Kidney (tissue), 14 donors: ENCODE measurements around the gene ADGRV1. TPM values are rescaled to one million over a fixed set of nuclear protein-coding genes. Genes with fewer than 3 reads are reported as not detected.

ENCODE experiments used
- DNase-seq, 5 donors: peaks; one replicate each; pipeline ENCODE4 v3.0.0-alpha.2; 2013 to 2020
- FAIRE-seq: peaks from 2 replicates; lab custom pipeline; 2012; peaks lifted over from hg19 to GRCh38; lab: Jason Lieb, UNC
- H3K27ac ChIP-seq, 2 donors: one replicate each; pipeline ENCODE4 v1.7.0; 2013; ENCODE audit warnings: low read depth in 2 of 2, low read length in 2 of 2, inconsistent platforms in 1 of 2
- H3K27me3 ChIP-seq: one replicate; pipeline ENCODE4 v1.7.1; 2013; ENCODE audit warnings: low read length, inconsistent platforms; ENCODE audit not compliant: control insufficient read depth, insufficient read depth
- H3K36me3 ChIP-seq, 3 donors: one replicate each; pipeline versions ENCODE4 v1.7.0 to v1.7.1; 2013; ENCODE audit warnings: low read length in 3 of 3, control low read depth in 1 of 3, inconsistent platforms in 1 of 3; ENCODE audit not compliant: insufficient read depth in 3 of 3, control insufficient read depth in 2 of 3
- H3K4me1 ChIP-seq, 3 donors: one replicate each; pipeline versions ENCODE4 v1.7.0 to v1.7.1; 2013; ENCODE audit warnings: low read length in 3 of 3, inconsistent platforms in 1 of 3, low read depth in 1 of 3; ENCODE audit not compliant: control insufficient read depth in 2 of 3, insufficient read depth in 2 of 3
- H3K4me3 ChIP-seq, 3 donors: one replicate each; pipeline versions ENCODE4 v1.7.0 to v1.8.1; 2013; ENCODE audit warnings: low read length in 3 of 3, control low read depth in 1 of 3, inconsistent platforms in 1 of 3
- H3K9ac ChIP-seq, 3 donors: one replicate each; pipeline versions ENCODE4 v1.7.0 to v1.7.1; 2013; ENCODE audit warnings: low read length in 3 of 3, control low read depth in 1 of 3, inconsistent platforms in 1 of 3
- H3K9me3 ChIP-seq, 3 donors: one replicate each; pipeline versions ENCODE4 v1.7.0 to v1.7.1; 2013; ENCODE audit warnings: low read length in 3 of 3, control low read depth in 1 of 3, inconsistent platforms in 1 of 3; ENCODE audit not compliant: control insufficient read depth in 2 of 3, insufficient read depth in 1 of 3
- intact Hi-C: fragments of 100-400 bp; cut with DNase I; formaldehyde crosslinking; loops from one replicate; pipeline ENCODE4 v1.11.1; 2022
- polyA plus RNA-seq: library from polyadenylated mRNA; stranded (reverse); fragments of 350-450 nt; fragmentation: Illumina TruSeq; extraction: RNeasy Lipid Tissue Mini Kit (QIAGEN cat#74804); gene quantifications from one replicate; pipeline ENCODE4 v1.2.3, GENCODE V29; 2014; ENCODE audit warnings: low read depth, low replicate concordance; ENCODE audit not compliant: insufficient read depth
- total RNA-seq: library from RNA; stranded (reverse); fragmentation: NEBNext Ultra II Directional; extraction: Animal tissue kit (Norgen Biotek cat#: 25700); gene quantifications from one replicate; pipeline ENCODE4 v1.2.1, GENCODE V29; 2021
- TF ChIP-seq, protein P1 (sequence below): IDR thresholded peaks from 3 replicates; pipeline ENCODE4 v1.5.1; 2012; ENCODE audit warnings: mild to moderate bottlenecking, moderate library complexity, borderline replicate concordance; ENCODE audit not compliant: insufficient read depth; ENCODE audit errors: extremely low read depth
- donor health status: control.
- donor health status: control.
- donor health status: control.
- donor health status: control.
- donor health status: control.
- donor health status: DM: yes; HTN: yes; CAD: no.
- donor health status: Normal renal cell carcinoma (clear cell type).

Gene ADGRV1
- total and polyA plus RNA-seq, 2 donors from 2014 or later = 7.0 to 7.3 TPM

DNA sequence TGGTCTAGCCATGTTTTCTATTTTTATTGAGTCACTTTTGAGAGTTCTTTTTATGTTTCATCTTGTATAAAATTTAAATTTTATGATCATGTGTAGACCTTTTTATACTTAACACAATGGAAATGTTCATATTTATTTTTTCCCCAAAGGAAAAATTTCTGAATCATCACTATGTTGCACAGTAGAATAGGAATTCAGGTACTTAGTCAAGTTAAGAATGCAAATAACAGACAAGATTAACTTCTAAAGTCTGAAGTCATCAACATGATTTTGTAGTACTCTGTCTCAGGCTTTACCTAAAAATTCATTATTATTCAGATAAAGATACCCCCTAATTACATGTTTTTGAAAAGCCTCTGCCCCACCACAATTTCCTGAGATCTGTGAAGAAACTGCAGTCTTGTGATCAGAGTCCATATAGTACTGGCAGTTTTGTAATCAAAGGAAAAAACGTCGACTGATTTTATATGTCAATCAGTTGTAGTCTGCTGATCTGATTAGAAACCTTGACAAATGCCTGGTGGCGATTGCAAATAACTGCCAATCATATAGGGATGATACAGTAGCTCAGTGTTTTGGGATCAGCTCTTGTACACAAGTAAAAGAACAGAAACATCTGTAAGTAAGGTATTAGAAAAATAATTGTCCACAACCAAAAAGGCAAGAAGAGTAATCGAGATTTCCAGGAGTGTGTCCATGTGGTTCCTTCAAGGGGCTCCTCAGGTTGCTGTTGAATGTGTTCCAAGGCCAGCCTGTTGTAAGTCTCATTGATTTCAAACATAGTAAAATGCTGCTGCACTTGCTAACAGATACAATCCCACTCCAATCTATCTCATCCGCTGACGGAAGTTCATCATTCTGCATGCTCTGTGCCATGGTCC lies 472.2 kb downstream of the ADGRV1 start:
- TF ChIP-seq, protein P1, sequence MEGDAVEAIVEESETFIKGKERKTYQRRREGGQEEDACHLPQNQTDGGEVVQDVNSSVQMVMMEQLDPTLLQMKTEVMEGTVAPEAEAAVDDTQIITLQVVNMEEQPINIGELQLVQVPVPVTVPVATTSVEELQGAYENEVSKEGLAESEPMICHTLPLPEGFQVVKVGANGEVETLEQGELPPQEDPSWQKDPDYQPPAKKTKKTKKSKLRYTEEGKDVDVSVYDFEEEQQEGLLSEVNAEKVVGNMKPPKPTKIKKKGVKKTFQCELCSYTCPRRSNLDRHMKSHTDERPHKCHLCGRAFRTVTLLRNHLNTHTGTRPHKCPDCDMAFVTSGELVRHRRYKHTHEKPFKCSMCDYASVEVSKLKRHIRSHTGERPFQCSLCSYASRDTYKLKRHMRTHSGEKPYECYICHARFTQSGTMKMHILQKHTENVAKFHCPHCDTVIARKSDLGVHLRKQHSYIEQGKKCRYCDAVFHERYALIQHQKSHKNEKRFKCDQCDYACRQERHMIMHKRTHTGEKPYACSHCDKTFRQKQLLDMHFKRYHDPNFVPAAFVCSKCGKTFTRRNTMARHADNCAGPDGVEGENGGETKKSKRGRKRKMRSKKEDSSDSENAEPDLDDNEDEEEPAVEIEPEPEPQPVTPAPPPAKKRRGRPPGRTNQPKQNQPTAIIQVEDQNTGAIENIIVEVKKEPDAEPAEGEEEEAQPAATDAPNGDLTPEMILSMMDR = no peak
- DNase-seq = no peak
- H3K27me3 ChIP-seq = no peaks in the 10 kb centered on the region
- peaks cover 0 to 3% (median 0%) of the 10 kb centered on the region in 3 donors for H3K4me1 ChIP-seq
- no peak overlapping the region for H3K27ac ChIP-seq
- FAIRE-seq = peak; percentile 25
- no peaks in the 10 kb centered on the region for H3K9me3 ChIP-seq
- no peak overlapping the region for H3K9ac ChIP-seq
- no peaks in the 10 kb centered on the region for H3K36me3 ChIP-seq
- intact Hi-C loops = no loop called here
- H3K4me3 ChIP-seq = no peak overlapping the region

DNA sequence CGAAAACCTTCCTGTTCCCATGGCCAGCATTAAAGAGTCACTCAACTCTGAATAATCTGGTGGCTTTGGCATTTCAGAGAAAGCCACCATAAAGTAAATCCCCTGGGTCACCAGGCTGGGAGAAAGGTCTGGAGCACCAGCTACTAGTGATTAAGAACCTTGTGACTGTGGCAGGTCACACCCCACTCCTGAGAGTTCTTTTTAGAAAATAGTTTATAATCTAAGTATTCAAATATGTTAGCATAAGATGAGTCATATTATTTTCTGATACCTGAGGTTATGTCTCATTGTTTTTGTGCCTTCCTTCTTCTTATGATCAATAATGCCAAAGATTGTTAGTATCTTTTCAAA lies 472.8 kb downstream of the ADGRV1 start:
- TF ChIP-seq, protein P1 = no peak

DNA sequence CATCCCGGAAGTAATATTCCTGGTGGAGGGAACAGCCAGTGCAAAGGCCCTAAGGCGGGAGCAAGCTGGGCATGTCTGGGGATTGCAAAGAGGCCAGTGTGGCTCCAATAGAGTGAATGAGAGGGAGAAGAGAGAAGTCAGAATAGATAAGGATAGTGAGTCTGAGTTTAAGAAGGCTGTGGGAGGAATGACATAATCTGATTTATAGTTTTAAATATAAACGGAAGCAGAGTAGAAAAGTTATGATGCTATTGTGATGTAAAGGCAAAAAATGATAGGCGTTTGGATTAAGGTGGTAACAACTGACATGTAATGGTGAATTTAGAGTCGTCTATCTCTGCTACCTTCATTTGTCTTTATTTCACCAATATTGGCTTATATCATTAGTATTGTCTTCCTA lies 473.5 kb downstream of the ADGRV1 start:
- no peaks in the 10 kb centered on the region for H3K4me1 ChIP-seq
- TF ChIP-seq, protein P1 = no peak
- intact Hi-C loops = no loop called here
- H3K27ac ChIP-seq = no peak overlapping the region
- no peaks in the 10 kb centered on the region for H3K27me3 ChIP-seq
- no peaks in the 10 kb centered on the region for H3K36me3 ChIP-seq
- no peak overlapping the region for H3K9ac ChIP-seq
- FAIRE-seq = no peak
- H3K4me3 ChIP-seq = no peak overlapping the region
- DNase-seq = no peak
- H3K9me3 ChIP-seq = no peaks in the 10 kb centered on the region

More for the DNA sequence above, 472.8 kb downstream of the ADGRV1 start:
- H3K27ac ChIP-seq = no peak overlapping the region
- no peaks in the 10 kb centered on the region for H3K27me3 ChIP-seq
- intact Hi-C loops = no loop called here
- DNase-seq = no peak
- no peaks in the 10 kb centered on the region for H3K36me3 ChIP-seq
- FAIRE-seq = no peak
- peaks cover 0 to 2% (median 0%) of the 10 kb centered on the region in 3 donors for H3K4me1 ChIP-seq
- H3K9ac ChIP-seq = no peak overlapping the region
- no peaks in the 10 kb centered on the region for H3K9me3 ChIP-seq
- H3K4me3 ChIP-seq = no peak overlapping the region
